HG03432 (cell line): Measurements from ENCODE around the gene GDF7.

Source experiments
- ATAC-seq: cut with Tn5 transposase; IDR thresholded peaks from one replicate; pipeline ENCODE4 v1.9.1; 2021; ENCODE audit warnings: mild to moderate bottlenecking, moderate library complexity; ENCODE audit not compliant: unreplicated experiment

The GDF7 gene

GRCh38 chr2:20666304-20667150 is at the start of gene GDF7:
GDF7 (plus strand) TSS chr2:20667144; CDS start chr2:20667240, 96 bp downstream.
- ATAC-seq: peak; percentile 32

GRCh38 chr2:20617892-20618467 is 49.0 kb upstream of the GDF7 start:
- no peak for ATAC-seq

GRCh38 chr2:20618468-20618885 is 48.5 kb upstream of the GDF7 start:
- no peak for ATAC-seq

GRCh38 chr2:20618886-20619521 is 47.9 kb upstream of the GDF7 start:
- ATAC-seq: no peak

- no peak for ATAC-seq
Measured at GRCh38 chr2:20619624-20620024, 47.3 kb upstream of the GDF7 start.

- ATAC-seq: no peak
Measured at GRCh38 chr2:20620271-20620681, 46.7 kb upstream of the GDF7 start.

GRCh38 chr2:20620696-20621365 is 46.1 kb upstream of the GDF7 start:
- ATAC-seq: no peak

GRCh38 chr2:20621366-20622295 is 45.3 kb upstream of the GDF7 start:
- ATAC-seq: no peak

GRCh38 chr2:20622296-20622686 is 44.7 kb upstream of the GDF7 start:
- ATAC-seq: no peak

- no peak for ATAC-seq
Measured at GRCh38 chr2:20622731-20623130, 44.2 kb upstream of the GDF7 start.

GRCh38 chr2:20623241-20623640 is 43.7 kb upstream of the GDF7 start:
- ATAC-seq: no peak

GRCh38 chr2:20623741-20624155 is 43.2 kb upstream of the GDF7 start:
- no peak for ATAC-seq

- no peak for ATAC-seq
Measured at GRCh38 chr2:20624156-20624883, 42.6 kb upstream of the GDF7 start.

GRCh38 chr2:20624884-20625485 is 42.0 kb upstream of the GDF7 start:
- no peak for ATAC-seq

GRCh38 chr2:20625491-20626391 is 41.2 kb upstream of the GDF7 start:
- no peak for ATAC-seq

- no peak for ATAC-seq
Measured at GRCh38 chr2:20626392-20626697, 40.6 kb upstream of the GDF7 start.

GRCh38 chr2:20626698-20627513 is 40.0 kb upstream of the GDF7 start:
- no peak for ATAC-seq
